ENCODE measurements around the gene CCNE1.

Gene CCNE1

GRCh38 chr19:29804493-29804892, 7.3 kb upstream of the CCNE1 start:
- Histone ChIP-seq H3K36me3 (ENCODE audit: control insufficient read depth in 2 of 2, insufficient read depth in 2 of 2, low read length in 2 of 2) (no peaks in the 10 kb centered on the region), H3K27ac (ENCODE audit: low read depth in 2 of 2, low read length in 2 of 2) (no peak overlapping the region), H3K4me1 (ENCODE audit: control insufficient read depth in 2 of 2, insufficient read depth in 2 of 2, low read length in 2 of 2) (no peaks in the 10 kb centered on the region), H3K9me3 (ENCODE audit: control insufficient read depth in 2 of 2, low read length in 2 of 2) (no peaks in the 10 kb centered on the region), H3K4me3 (ENCODE audit: low read length in 2 of 2) (no peak overlapping the region), H3K27me3 (ENCODE audit: control insufficient read depth in 2 of 2, insufficient read depth in 2 of 2, low read length in 2 of 2) (no peaks in the 10 kb centered on the region), H3K9ac (ENCODE audit: low read depth in 1 of 2, low read length in 2 of 2) (no peak overlapping the region)

GRCh38 chr19:29805031-29805965, 6.5 kb upstream of the CCNE1 start:
- H3K27me3 ChIP-seq (ENCODE audit: control insufficient read depth in 2 of 2, insufficient read depth in 2 of 2, low read length in 2 of 2): no peaks in the 10 kb centered on the region
- H3K9ac ChIP-seq (ENCODE audit: low read depth in 1 of 2, low read length in 2 of 2): no peak overlapping the region
- no peaks in the 10 kb centered on the region for H3K4me1 ChIP-seq (ENCODE audit: control insufficient read depth in 2 of 2, insufficient read depth in 2 of 2, low read length in 2 of 2)
- no peak overlapping the region for H3K4me3 ChIP-seq (ENCODE audit: low read length in 2 of 2)
- no peak overlapping the region for H3K27ac ChIP-seq (ENCODE audit: low read depth in 2 of 2, low read length in 2 of 2)
- no peaks in the 10 kb centered on the region for H3K36me3 ChIP-seq (ENCODE audit: control insufficient read depth in 2 of 2, insufficient read depth in 2 of 2, low read length in 2 of 2)
- H3K9me3 ChIP-seq (ENCODE audit: control insufficient read depth in 2 of 2, low read length in 2 of 2): no peaks in the 10 kb centered on the region

GRCh38 chr19:29806098-29806866, 5.5 kb upstream of the CCNE1 start:
- Histone ChIP-seq H3K4me3 (ENCODE audit: low read length in 2 of 2) (no peak overlapping the region), H3K27me3 (ENCODE audit: control insufficient read depth in 2 of 2, insufficient read depth in 2 of 2, low read length in 2 of 2) (no peaks in the 10 kb centered on the region), H3K36me3 (ENCODE audit: control insufficient read depth in 2 of 2, insufficient read depth in 2 of 2, low read length in 2 of 2) (no peaks in the 10 kb centered on the region), H3K4me1 (ENCODE audit: control insufficient read depth in 2 of 2, insufficient read depth in 2 of 2, low read length in 2 of 2) (peaks cover 0 to 3% of the 10 kb centered on the region in 2 donors), H3K9me3 (ENCODE audit: control insufficient read depth in 2 of 2, low read length in 2 of 2) (no peaks in the 10 kb centered on the region), H3K9ac (ENCODE audit: low read depth in 1 of 2, low read length in 2 of 2) (no peak overlapping the region), H3K27ac (ENCODE audit: low read depth in 2 of 2, low read length in 2 of 2) (no peak overlapping the region)

- Histone ChIP-seq H3K4me1 (ENCODE audit: control insufficient read depth in 2 of 2, insufficient read depth in 2 of 2, low read length in 2 of 2) (peaks cover 0 to 3% of the 10 kb centered on the region in 2 donors), H3K9ac (ENCODE audit: low read depth in 1 of 2, low read length in 2 of 2) (no peak overlapping the region), H3K27ac (ENCODE audit: low read depth in 2 of 2, low read length in 2 of 2) (no peak overlapping the region), H3K27me3 (ENCODE audit: control insufficient read depth in 2 of 2, insufficient read depth in 2 of 2, low read length in 2 of 2) (no peaks in the 10 kb centered on the region), H3K4me3 (ENCODE audit: low read length in 2 of 2) (no peak overlapping the region), H3K9me3 (ENCODE audit: control insufficient read depth in 2 of 2, low read length in 2 of 2) (no peaks in the 10 kb centered on the region), H3K36me3 (ENCODE audit: control insufficient read depth in 2 of 2, insufficient read depth in 2 of 2, low read length in 2 of 2) (no peaks in the 10 kb centered on the region)
Measured at GRCh38 chr19:29807178-29807577, 4.6 kb upstream of the CCNE1 start.

GRCh38 chr19:29807870-29808405, 3.9 kb upstream of the CCNE1 start:
- no peak overlapping the region for H3K4me3 ChIP-seq (ENCODE audit: low read length in 2 of 2)
- H3K27ac ChIP-seq (ENCODE audit: low read depth in 2 of 2, low read length in 2 of 2): no peak overlapping the region
- H3K9ac ChIP-seq (ENCODE audit: low read depth in 1 of 2, low read length in 2 of 2): no peak overlapping the region
- H3K36me3 ChIP-seq (ENCODE audit: control insufficient read depth in 2 of 2, insufficient read depth in 2 of 2, low read length in 2 of 2): no peaks in the 10 kb centered on the region
- peaks cover 0 to 5% of the 10 kb centered on the region in 2 donors for H3K4me1 ChIP-seq (ENCODE audit: control insufficient read depth in 2 of 2, insufficient read depth in 2 of 2, low read length in 2 of 2)
- H3K9me3 ChIP-seq (ENCODE audit: control insufficient read depth in 2 of 2, low read length in 2 of 2): no peaks in the 10 kb centered on the region
- no peaks in the 10 kb centered on the region for H3K27me3 ChIP-seq (ENCODE audit: control insufficient read depth in 2 of 2, insufficient read depth in 2 of 2, low read length in 2 of 2)

GRCh38 chr19:29809795-29810503, 1.8 kb upstream of the CCNE1 start:
- Histone ChIP-seq H3K4me1 (ENCODE audit: control insufficient read depth in 2 of 2, insufficient read depth in 2 of 2, low read length in 2 of 2) (peaks cover 0 to 5% of the 10 kb centered on the region in 2 donors), H3K9ac (ENCODE audit: low read depth in 1 of 2, low read length in 2 of 2) (no peak overlapping the region), H3K27ac (ENCODE audit: low read depth in 2 of 2, low read length in 2 of 2) (no peak overlapping the region), H3K9me3 (ENCODE audit: control insufficient read depth in 2 of 2, low read length in 2 of 2) (no peaks in the 10 kb centered on the region), H3K27me3 (ENCODE audit: control insufficient read depth in 2 of 2, insufficient read depth in 2 of 2, low read length in 2 of 2) (no peaks in the 10 kb centered on the region), H3K4me3 (ENCODE audit: low read length in 2 of 2) (no peak overlapping the region), H3K36me3 (ENCODE audit: control insufficient read depth in 2 of 2, insufficient read depth in 2 of 2, low read length in 2 of 2) (no peaks in the 10 kb centered on the region)

- peaks cover 0 to 5% of the 10 kb centered on the region in 2 donors for H3K4me1 ChIP-seq (ENCODE audit: control insufficient read depth in 2 of 2, insufficient read depth in 2 of 2, low read length in 2 of 2)
- H3K36me3 ChIP-seq (ENCODE audit: control insufficient read depth in 2 of 2, insufficient read depth in 2 of 2, low read length in 2 of 2): no peaks in the 10 kb centered on the region
- H3K27ac ChIP-seq (ENCODE audit: low read depth in 2 of 2, low read length in 2 of 2): peak overlapping the region; percentile 77 to 82
- H3K27me3 ChIP-seq (ENCODE audit: control insufficient read depth in 2 of 2, insufficient read depth in 2 of 2, low read length in 2 of 2): no peaks in the 10 kb centered on the region
- H3K9me3 ChIP-seq (ENCODE audit: control insufficient read depth in 2 of 2, low read length in 2 of 2): no peaks in the 10 kb centered on the region
- H3K9ac ChIP-seq (ENCODE audit: low read depth in 1 of 2, low read length in 2 of 2): peak overlapping the region in 1 of 2 donors; percentile 73
- H3K4me3 ChIP-seq (ENCODE audit: low read length in 2 of 2): peak overlapping the region in 1 of 2 donors; percentile 64
Measured at GRCh38 chr19:29810504-29810871, 1.3 kb upstream of the CCNE1 start.

- peaks cover 0 to 3% of the 10 kb centered on the region in 2 donors for H3K36me3 ChIP-seq (ENCODE audit: control insufficient read depth in 2 of 2, insufficient read depth in 2 of 2, low read length in 2 of 2)
- no peak overlapping the region for H3K27ac ChIP-seq (ENCODE audit: low read depth in 2 of 2, low read length in 2 of 2)
- H3K27me3 ChIP-seq (ENCODE audit: control insufficient read depth in 2 of 2, insufficient read depth in 2 of 2, low read length in 2 of 2): no peaks in the 10 kb centered on the region
- no peaks in the 10 kb centered on the region for H3K9me3 ChIP-seq (ENCODE audit: control insufficient read depth in 2 of 2, low read length in 2 of 2)
- H3K4me3 ChIP-seq (ENCODE audit: low read length in 2 of 2): peak overlapping the region; percentile 37 to 48
- H3K4me1 ChIP-seq (ENCODE audit: control insufficient read depth in 2 of 2, insufficient read depth in 2 of 2, low read length in 2 of 2): peaks cover 0 to 5% of the 10 kb centered on the region in 2 donors
- H3K9ac ChIP-seq (ENCODE audit: low read depth in 1 of 2, low read length in 2 of 2): peak overlapping the region in 1 of 2 donors; percentile 26
Measured at GRCh38 chr19:29812080-29812880, 489 bp downstream of the CCNE1 start.

GRCh38 chr19:29812881-29813275, 1.1 kb downstream of the CCNE1 start:
- peak overlapping the region; percentile 37 to 48 for H3K4me3 ChIP-seq (ENCODE audit: low read length in 2 of 2)
- H3K4me1 ChIP-seq (ENCODE audit: control insufficient read depth in 2 of 2, insufficient read depth in 2 of 2, low read length in 2 of 2): peaks cover 0 to 5% of the 10 kb centered on the region in 2 donors
- no peaks in the 10 kb centered on the region for H3K9me3 ChIP-seq (ENCODE audit: control insufficient read depth in 2 of 2, low read length in 2 of 2)
- no peak overlapping the region for H3K27ac ChIP-seq (ENCODE audit: low read depth in 2 of 2, low read length in 2 of 2)
- H3K9ac ChIP-seq (ENCODE audit: low read depth in 1 of 2, low read length in 2 of 2): peak overlapping the region in 1 of 2 donors; percentile 26
- H3K36me3 ChIP-seq (ENCODE audit: control insufficient read depth in 2 of 2, insufficient read depth in 2 of 2, low read length in 2 of 2): peaks cover 0 to 3% of the 10 kb centered on the region in 2 donors
- H3K27me3 ChIP-seq (ENCODE audit: control insufficient read depth in 2 of 2, insufficient read depth in 2 of 2, low read length in 2 of 2): no peaks in the 10 kb centered on the region

Data from mucosa of rectum (tissue), 2 donors.